ENCODE measurements around the gene DNAH1.

DNAH1 gene

GRCh38 chr3:52315977-52316764, at the start of gene DNAH1:
DNAH1 (plus strand) TSS chr3:52316319; CDS start chr3:52322443, 6,124 bp downstream.
- H3K79me2 ChIP-seq (ENCODE audit: insufficient read depth, low read length) = no peaks in the 10 kb centered on the region
- no peaks in the 10 kb centered on the region for H3F3A ChIP-seq (ENCODE audit: insufficient read depth)
- no peaks in the 10 kb centered on the region for H4K20me1 ChIP-seq (ENCODE audit: low read depth, low read length)
- no peaks in the 10 kb centered on the region for H3K9me3 ChIP-seq (ENCODE audit: insufficient read depth, low read length)
- no peak within 1 kb of the TSS for H3K27ac ChIP-seq (ENCODE audit: low read depth, low read length)
- TF ChIP-seq, protein P1, sequence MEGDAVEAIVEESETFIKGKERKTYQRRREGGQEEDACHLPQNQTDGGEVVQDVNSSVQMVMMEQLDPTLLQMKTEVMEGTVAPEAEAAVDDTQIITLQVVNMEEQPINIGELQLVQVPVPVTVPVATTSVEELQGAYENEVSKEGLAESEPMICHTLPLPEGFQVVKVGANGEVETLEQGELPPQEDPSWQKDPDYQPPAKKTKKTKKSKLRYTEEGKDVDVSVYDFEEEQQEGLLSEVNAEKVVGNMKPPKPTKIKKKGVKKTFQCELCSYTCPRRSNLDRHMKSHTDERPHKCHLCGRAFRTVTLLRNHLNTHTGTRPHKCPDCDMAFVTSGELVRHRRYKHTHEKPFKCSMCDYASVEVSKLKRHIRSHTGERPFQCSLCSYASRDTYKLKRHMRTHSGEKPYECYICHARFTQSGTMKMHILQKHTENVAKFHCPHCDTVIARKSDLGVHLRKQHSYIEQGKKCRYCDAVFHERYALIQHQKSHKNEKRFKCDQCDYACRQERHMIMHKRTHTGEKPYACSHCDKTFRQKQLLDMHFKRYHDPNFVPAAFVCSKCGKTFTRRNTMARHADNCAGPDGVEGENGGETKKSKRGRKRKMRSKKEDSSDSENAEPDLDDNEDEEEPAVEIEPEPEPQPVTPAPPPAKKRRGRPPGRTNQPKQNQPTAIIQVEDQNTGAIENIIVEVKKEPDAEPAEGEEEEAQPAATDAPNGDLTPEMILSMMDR (IDR thresholded peaks at IDR 0.05; ENCODE audit: insufficient read depth, low read length, poor library complexity, severe bottlenecking) = no peak
- TF ChIP-seq EZH2phosphoT487 (conservative IDR thresholded peaks at IDR 0.05; ENCODE audit: low read length) = no peak
- no peak within 1 kb of the TSS for H3K4me2 ChIP-seq (ENCODE audit: low read depth, low read length, poor library complexity, severe bottlenecking)
- no peaks in the 10 kb centered on the region for H3K27me3 ChIP-seq (ENCODE audit: low read length)
- no peak within 1 kb of the TSS for H2AFZ ChIP-seq (ENCODE audit: low read depth, low read length, severe bottlenecking)
- no peak within 1 kb of the TSS for H3K9ac ChIP-seq (ENCODE audit: low read length)
- no peak within 1 kb of the TSS for H3K4me3 ChIP-seq (ENCODE audit: insufficient read depth, low read length, poor library complexity, severe bottlenecking)
- no peaks in the 10 kb centered on the region for H3K9me2 ChIP-seq (replicated peaks; ENCODE audit: insufficient read depth, low read length)
- H3K36me3 ChIP-seq (ENCODE audit: low read length) = no peaks in the 10 kb centered on the region

DNA sequence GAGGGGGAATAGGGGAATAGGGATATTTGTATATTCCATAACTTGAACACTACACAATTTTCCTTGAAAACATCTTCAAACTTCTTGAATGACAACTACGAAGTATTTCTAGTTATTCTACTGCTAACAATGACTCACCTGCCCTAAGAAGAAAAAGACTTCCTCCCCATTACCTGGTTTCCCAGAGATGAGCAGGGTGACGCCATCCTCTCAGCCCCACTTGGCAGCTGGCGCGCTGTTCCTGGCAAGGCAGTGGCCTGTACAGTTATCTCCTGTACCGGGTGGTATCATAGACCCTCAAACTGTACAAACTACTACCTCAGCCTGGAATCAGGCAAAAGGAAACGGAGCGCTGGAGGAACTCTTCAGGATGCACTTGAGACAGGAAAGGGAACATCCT, 48.1 kb upstream of the DNAH1 start:
- no peak overlapping the region for H3K4me3 ChIP-seq (ENCODE audit: insufficient read depth, low read length, poor library complexity, severe bottlenecking)
- no peaks in the 10 kb centered on the region for H3K27me3 ChIP-seq (ENCODE audit: low read length)
- peaks cover 78% of the 10 kb centered on the region for H3K79me2 ChIP-seq (ENCODE audit: insufficient read depth, low read length)
- H3K9me2 ChIP-seq (replicated peaks; ENCODE audit: insufficient read depth, low read length) = no peaks in the 10 kb centered on the region
- H3K36me3 ChIP-seq (ENCODE audit: low read length) = peaks cover 61% of the 10 kb centered on the region
- no peaks in the 10 kb centered on the region for H3K9me3 ChIP-seq (ENCODE audit: insufficient read depth, low read length)
- no peak overlapping the region for H3K9ac ChIP-seq (ENCODE audit: low read length)
- no peak overlapping the region for H3K27ac ChIP-seq (ENCODE audit: low read depth, low read length)
- H3F3A ChIP-seq (ENCODE audit: insufficient read depth) = peaks cover 5% of the 10 kb centered on the region
- H3K4me2 ChIP-seq (ENCODE audit: low read depth, low read length, poor library complexity, severe bottlenecking) = no peak overlapping the region
- H2AFZ ChIP-seq (ENCODE audit: low read depth, low read length, severe bottlenecking) = no peak overlapping the region
- TF ChIP-seq, protein P1 (IDR thresholded peaks at IDR 0.05; ENCODE audit: insufficient read depth, low read length, poor library complexity, severe bottlenecking) = no peak
- TF ChIP-seq EZH2phosphoT487 (conservative IDR thresholded peaks at IDR 0.05; ENCODE audit: low read length) = no peak
- peaks cover 18% of the 10 kb centered on the region; the same call in 1 of the 2 replicates for H4K20me1 ChIP-seq (ENCODE audit: low read depth, low read length)

- Histone ChIP-seq H3K36me3 (ENCODE audit: low read length) (peaks cover 49% of the 10 kb centered on the region), H3K9ac (ENCODE audit: low read length) (no peak overlapping the region), H3K4me2 (ENCODE audit: low read depth, low read length, poor library complexity, severe bottlenecking) (no peak overlapping the region), H4K20me1 (ENCODE audit: low read depth, low read length) (peaks cover 26% of the 10 kb centered on the region), H3K9me3 (ENCODE audit: insufficient read depth, low read length) (no peaks in the 10 kb centered on the region), H3K27ac (ENCODE audit: low read depth, low read length) (no peak overlapping the region), H2AFZ (ENCODE audit: low read depth, low read length, severe bottlenecking) (no peak overlapping the region), H3F3A (ENCODE audit: insufficient read depth) (peaks cover 3% of the 10 kb centered on the region), H3K4me3 (ENCODE audit: insufficient read depth, low read length, poor library complexity, severe bottlenecking) (no peak overlapping the region), H3K79me2 (ENCODE audit: insufficient read depth, low read length) (peaks cover 82% of the 10 kb centered on the region), H3K9me2 (replicated peaks; ENCODE audit: insufficient read depth, low read length) (no peaks in the 10 kb centered on the region), H3K27me3 (ENCODE audit: low read length) (no peaks in the 10 kb centered on the region)
- TF ChIP-seq, protein P1 (IDR thresholded peaks at IDR 0.05; ENCODE audit: insufficient read depth, low read length, poor library complexity, severe bottlenecking) = no peak
Measured at GRCh38 chr3:52269776-52270175, 46.3 kb upstream of the DNAH1 start.

Measured in SU-DHL-6 (cell line).